GM03348 (cell line): ENCODE results near the gene CEP85L.

ENCODE experiments used
- DNase-seq: peaks from one replicate; pipeline ENCODE4 v3.0.0; 2012; ENCODE audit warnings: low spot score

The CEP85L gene

DNA sequence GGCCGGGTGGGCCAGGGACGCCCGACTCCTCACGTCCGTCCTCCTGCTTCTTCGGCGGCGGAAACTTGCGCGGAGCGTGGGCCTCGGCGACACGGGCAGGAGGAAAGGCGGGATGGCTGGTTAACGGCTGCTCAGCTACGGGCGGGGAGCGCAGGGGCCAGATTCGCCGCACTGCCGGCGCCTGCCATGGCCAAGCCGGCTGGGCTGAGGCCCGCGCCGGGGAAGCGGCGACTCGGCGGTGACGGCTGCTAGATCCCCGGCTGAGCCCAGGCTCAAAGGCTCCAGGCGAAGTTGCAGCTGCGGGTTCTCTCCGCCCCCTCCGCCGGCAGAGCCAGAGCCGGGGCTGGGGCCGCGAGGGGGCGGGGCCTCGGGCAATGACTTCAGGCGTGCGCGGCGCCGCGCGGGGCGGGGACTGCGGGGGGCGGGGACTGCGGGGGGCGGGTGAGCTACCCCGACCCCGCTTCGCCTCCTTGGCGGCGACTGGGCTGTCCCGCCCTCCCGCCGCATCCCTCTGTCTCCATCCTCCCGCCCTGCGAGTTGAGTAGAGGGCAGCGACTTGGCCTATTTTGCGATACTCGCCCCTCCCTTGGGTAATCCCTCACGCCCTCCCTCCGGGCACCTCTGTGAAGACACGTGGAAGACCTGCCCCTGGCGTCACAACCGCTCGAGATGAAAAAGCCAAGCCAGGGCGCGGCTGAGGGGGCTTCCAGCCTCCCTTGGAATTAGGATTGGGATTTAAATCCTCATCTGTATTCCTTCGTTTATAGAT is at the start of gene CEP85L:
Gene CEP85L, minus strand, starts transcription at position 310 of the 769 bp plus-strand sequence. CDS start 322 bp downstream, outside the sequence.
- peak; percentile 97 for DNase-seq

- DNase-seq = no peak
These were observed 49.1 kb upstream of the CEP85L start for GRCh38 chr6:118700531-118700930.

GRCh38 chr6:118697554-118697953 is 46.2 kb upstream of the CEP85L start:
- DNase-seq = no peak

DNA sequence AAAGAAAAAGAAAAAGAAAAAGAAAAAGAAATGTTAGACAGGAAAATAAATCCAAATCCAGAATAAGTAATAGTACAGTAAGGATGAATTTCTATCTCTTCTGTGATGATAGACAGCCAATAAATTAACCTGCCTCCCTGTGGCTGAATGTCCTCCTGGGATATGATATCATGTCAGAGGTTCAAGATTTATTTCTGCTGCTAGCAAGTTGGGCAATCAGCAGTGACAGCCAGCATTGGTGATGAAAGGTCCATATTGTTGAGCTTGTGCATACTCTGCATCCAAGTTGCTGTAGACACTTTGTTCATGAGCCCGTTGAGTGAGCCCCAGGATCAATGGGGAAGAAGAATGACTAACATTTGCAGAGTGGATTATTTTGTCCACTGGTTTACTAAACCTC is 44.9 kb upstream of the CEP85L start:
- no peak for DNase-seq

- no peak for DNase-seq
These were observed 42.2 kb upstream of the CEP85L start for GRCh38 chr6:118693562-118693961.

GRCh38 chr6:118685823-118686449 is 34.5 kb upstream of the CEP85L start:
- DNase-seq = no peak

GRCh38 chr6:118683881-118684872 is 32.8 kb upstream of the CEP85L start:
- DNase-seq = no peak

DNA sequence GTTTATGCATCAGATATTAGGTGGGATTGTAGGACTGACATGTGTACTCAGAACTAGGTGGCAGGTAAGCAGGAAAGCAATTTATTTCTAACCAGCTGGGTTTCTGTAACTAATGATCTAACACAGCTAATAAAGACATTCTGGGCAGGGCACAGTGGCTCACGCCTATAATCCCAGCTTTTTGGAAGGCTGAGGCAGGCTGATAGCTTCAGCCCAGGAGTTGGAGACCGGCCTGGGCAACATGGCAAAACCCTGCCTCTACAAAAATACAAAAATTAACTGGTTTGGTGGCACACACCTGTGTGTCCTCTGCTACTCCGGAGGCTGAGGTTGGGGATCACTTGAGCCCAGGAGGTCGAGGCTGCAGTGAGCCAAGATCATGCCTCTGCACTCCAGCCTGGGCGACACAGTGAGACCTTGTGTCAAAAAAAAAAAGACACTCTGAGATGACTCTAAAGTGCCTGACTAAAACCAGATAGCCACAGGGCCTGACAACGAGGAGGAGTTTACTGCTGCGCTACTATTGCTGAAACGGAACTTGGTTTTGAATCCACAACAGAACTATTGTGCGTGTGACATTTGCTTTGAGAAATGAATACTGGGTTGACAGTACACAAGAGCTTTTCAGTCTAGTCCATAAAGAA is 29.2 kb upstream of the CEP85L start:
- no peak for DNase-seq

DNA sequence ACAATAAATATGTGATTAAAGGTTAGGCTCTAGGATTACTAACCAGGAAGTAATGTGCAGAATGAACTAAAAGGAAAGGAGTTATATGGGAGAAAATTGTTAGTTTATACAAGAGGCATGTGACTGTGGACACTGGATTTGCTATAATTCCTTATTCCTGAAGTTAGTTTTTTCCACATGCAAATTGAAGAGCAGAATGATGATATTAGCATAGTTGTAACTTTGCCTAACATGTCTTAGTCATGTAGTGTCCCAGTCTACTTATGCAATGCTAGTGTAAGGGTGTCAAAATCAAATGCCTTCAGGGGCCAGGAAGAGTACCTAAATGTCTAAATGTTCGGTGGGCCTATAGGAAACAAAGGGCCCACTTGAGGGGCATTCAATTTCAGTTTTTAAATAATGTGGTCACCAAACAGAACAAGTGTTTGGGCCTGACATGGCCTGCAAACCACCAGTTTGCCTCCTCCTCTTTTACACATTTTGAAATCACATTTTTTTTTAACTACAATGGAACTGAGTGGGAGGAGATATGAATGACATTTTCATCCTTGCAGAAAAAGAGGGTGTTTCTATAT is 28.0 kb upstream of the CEP85L start:
- DNase-seq = peak; percentile 59

DNA sequence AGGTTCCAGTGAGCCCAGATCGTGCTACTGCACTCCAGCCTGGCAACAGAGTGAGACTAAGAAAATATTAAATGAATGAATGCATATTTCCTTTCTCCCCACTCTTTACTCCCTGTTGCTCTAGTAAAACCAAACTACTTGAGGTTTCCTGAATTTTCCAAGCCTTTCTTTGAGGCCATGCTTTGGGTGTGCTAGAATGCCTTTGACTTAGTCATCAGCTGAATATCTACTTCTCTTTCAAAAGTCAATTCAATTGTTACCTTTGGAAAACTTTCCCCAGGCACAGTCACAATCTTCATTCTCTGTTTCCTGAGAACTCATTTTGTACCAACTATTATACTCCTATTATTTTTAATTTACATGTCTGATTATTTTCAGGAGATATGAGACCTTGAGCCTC is 27.5 kb upstream of the CEP85L start:
- DNase-seq = no peak

- DNase-seq = no peak
These were observed 25.8 kb upstream of the CEP85L start for GRCh38 chr6:118677193-118677592.

DNA sequence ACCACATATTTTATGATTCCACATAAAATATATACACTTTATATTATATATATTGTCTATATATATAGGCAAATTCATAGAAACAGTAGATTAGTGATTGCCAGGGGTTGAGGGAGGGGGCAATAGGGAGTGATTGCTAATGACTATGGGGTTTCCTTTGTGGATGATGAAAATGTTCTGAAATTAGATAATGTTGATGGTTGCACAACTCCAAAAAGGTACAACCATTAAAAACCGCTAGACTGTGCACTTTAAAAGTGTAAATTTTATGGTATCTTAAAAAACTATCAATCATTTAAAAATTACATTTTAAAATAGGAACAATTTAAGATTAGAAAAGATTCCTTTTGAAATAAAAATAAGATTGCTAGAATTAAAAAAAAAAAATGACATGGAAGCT is 23.8 kb upstream of the CEP85L start:
- DNase-seq = no peak

DNA sequence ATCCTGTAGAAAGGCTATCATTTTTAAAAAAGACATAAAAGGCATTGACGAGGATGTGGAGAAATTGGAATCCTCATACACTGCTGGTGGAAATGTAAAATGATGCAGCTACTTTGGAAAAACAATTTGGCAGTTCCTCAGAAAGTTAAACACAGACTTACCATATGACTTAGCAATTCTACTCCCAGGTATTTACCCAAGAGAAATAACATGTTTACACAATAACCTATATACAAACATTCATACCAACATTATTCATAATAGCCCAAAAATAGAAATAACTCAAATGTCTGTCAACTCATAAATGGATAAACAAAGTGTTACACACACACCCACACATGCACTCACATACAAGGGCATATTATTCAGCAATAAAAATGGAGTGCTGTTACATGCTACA is 23.4 kb upstream of the CEP85L start:
- DNase-seq = no peak

DNA sequence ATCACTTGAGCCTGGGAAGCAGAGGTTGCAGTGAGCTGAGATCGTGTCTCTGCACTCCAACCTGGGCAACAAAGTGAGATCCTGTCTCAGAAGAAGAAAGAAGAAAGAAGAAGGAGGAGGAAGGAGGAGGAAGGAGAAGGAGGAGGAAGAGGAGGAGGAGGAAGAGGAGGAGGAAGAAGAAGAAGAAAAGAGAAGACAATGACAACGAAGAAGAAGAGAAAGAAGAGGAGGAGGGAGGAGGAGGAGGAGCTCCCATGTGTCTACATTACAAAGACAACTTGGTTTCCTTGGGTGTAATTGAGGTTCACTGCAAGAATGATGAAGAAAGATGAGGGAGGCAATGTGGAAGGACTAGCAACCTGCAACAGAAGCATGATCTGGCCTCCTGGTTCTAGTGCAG is 21.3 kb upstream of the CEP85L start:
- no peak for DNase-seq

GRCh38 chr6:118669561-118669960 is 18.2 kb upstream of the CEP85L start:
- no peak for DNase-seq

DNA sequence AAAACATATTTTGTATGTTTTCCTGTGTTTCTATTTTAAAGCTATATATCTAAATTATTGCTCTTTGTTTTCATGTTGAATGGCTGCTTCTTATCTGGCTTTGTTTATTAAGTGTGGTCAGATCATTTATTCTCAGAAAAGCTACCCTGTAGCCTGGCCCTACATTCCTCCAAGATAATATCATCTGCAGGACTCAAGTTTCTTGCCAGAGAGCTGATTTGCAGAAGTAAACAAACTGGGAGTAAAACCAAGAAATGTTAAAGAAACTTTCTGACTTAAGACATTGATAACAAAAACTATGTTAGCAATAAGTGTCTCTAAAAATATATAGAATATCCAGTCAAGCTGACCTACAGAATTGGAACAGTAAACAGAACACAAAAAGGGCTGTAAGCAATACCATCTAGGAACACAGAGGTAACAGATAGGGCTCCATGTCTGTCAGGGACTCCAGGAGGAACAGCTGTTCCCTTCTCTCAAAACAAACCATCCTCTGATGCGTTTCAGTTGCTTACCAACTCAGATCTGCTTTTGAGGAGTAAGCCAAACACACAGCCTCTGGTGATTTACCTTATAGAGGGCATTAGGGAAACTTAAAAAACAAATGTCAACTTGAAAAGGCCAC is 17.5 kb upstream of the CEP85L start:
- peak; percentile 63 for DNase-seq

GRCh38 chr6:118667988-118668387 is 16.6 kb upstream of the CEP85L start:
- no peak for DNase-seq

DNA sequence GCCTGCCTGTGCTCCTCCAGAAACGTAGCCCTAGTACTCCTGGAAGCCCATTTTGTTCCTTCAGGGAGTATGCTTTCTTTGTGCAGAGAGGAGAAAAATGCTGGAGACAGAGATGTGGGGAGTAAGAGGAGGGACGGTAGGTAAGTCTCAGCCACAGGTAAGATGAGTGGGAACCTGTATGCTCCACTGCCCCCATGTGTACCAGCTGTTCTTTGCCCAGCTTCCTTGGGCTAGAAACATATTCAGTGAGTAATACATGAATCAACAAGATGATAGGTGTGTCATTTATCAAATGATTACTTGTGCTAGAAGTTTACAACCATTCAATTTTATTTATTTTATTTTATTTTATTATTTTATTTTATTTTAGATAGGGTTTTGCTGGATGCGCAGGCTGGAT is 13.6 kb upstream of the CEP85L start:
- no peak for DNase-seq

DNA sequence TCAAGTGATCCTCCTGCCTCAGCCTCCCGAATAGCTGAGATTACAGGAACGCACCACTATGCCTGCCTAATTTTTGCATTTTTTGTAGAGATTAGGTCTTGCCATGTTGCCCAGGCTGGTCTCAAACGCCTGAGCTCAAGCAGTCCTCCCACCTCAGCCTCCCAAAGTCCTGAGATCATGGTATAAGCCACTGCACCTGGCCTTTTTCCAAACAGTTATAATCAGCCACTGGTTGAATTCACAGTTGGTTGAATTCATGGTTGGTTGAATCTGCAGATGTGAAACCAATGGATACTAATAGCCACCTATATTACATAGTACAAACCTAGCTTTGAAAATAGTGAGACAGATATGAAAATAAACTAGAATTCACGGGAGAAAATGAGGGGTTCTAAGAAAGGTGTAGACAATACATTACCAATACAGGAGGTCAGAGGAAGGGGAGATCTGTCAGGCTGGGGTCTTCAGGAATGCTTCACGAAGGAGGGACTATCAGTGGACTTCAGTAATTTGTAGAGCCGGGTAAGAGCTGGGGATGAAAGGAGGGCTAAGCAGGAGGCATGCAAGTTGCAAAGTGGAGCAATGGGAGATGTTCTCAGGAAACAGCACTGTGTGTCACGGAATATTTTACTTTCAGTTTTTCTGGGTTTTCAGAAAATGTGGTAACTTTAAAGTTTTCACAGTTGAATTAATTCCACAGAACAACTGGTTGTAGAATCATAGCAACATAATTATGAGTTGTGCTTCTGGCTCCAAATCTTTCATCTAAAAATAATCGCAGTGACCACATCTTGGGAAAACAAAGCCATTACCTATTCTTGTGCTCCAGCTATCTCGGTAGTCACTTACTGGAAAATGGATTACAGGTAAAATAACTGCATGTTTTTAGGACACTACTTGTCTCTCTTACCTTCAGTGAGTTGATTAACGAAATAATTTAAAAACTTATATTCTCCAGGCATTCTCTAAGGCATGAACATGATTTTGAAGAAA is 12.9 kb upstream of the CEP85L start:
- no peak for DNase-seq

DNA sequence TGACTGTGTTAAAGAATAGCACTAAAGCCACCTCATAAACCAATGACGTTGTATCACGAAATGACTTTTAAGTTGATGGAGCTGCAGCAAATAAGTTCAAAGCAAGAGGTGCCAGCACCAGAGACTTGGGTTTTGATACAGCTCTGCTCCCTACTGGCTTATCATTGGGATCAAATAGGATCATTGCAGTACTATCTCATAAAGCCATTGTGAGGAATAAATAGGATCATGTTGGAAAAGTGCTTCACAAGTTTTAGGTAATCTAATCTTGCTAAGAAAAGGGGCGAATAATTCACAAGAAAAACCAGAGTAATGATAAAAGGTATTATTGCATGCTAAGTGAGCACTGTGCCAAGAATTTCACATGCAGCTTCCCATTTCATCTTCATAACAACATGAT is 10.4 kb upstream of the CEP85L start:
- DNase-seq = no peak
